ENCODE data around the gene STAP2.

- TF ChIP-seq, protein P1, sequence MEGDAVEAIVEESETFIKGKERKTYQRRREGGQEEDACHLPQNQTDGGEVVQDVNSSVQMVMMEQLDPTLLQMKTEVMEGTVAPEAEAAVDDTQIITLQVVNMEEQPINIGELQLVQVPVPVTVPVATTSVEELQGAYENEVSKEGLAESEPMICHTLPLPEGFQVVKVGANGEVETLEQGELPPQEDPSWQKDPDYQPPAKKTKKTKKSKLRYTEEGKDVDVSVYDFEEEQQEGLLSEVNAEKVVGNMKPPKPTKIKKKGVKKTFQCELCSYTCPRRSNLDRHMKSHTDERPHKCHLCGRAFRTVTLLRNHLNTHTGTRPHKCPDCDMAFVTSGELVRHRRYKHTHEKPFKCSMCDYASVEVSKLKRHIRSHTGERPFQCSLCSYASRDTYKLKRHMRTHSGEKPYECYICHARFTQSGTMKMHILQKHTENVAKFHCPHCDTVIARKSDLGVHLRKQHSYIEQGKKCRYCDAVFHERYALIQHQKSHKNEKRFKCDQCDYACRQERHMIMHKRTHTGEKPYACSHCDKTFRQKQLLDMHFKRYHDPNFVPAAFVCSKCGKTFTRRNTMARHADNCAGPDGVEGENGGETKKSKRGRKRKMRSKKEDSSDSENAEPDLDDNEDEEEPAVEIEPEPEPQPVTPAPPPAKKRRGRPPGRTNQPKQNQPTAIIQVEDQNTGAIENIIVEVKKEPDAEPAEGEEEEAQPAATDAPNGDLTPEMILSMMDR (IDR thresholded peaks at IDR 0.05), result no peak
- TF ChIP-seq POLR2AphosphoS5 (IDR thresholded peaks at IDR 0.05) (no peak), POLR2A (IDR thresholded peaks at IDR 0.05) (no peak)
Observed at GRCh38 chr19:4310247-4311121, 28.1 kb downstream of the STAP2 start.

Measured in prostate gland (tissue), 2 donors.